ENCODE data around the gene LRPPRC.
"Not testable (repeated sequence)": the region's sequence is repeated elsewhere in the genome, so short reads cannot be mapped to it uniquely, and the experiment has no call there.

Gene LRPPRC

GRCh38 chr2:43995733-43996533 is at the start of gene LRPPRC:
Gene LRPPRC, minus strand, starts transcription at chr2:43995989. Its CDS starts 42 bp downstream, at chr2:43995947.
- peak; percentile 94 for DNase-seq (ENCODE audit: low spot score)

- no peak for DNase-seq (ENCODE audit: low spot score)
Observed at GRCh38 chr2:44045061-44045460, 49.3 kb upstream of the LRPPRC start.

DNA sequence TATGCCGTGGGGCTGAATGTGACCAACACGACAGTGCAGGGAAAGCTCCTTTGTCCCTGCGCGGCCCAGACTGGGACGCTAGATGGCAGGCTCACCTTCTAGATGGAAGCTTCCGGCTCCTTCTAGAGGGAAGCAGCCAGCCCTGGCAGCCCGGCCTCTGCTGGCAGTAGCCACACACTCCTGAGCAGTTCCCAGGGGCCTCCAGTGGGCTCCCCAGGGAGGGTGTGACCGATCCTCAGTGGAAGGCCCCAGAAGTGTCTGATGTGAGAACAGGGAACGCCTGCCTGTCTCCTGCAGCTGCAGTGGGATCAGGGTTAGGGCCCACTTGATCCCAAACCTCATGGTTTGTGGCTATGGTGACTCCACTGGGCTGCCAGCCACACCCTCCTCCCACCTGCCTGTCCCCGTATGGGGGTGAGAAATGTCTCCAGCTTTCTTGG is 48.5 kb upstream of the LRPPRC start:
- peak; percentile 73 for DNase-seq (ENCODE audit: low spot score)

DNA sequence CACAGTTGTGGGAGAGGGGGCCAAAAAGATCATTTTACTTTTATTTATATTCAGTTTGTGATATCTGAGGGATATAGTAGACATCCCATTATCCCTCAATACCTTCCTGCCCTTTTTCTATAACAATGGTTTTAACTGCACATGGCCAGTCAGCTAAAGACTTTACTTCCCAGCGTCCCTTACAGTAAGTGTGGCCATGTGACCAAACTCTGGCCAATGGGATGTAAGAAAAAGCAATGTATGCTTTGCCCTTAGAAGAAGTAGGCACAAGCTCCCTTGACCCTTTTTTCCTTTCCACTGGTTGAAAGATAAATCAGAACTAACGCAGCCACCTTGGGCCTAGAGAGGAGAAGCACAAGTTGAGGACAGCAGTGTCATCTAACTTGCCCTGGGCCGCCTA is 44.6 kb upstream of the LRPPRC start:
- no peak for DNase-seq (ENCODE audit: low spot score)

- no peak for DNase-seq (ENCODE audit: low spot score)
Observed at GRCh38 chr2:44038277-44038676, 42.5 kb upstream of the LRPPRC start.

DNA sequence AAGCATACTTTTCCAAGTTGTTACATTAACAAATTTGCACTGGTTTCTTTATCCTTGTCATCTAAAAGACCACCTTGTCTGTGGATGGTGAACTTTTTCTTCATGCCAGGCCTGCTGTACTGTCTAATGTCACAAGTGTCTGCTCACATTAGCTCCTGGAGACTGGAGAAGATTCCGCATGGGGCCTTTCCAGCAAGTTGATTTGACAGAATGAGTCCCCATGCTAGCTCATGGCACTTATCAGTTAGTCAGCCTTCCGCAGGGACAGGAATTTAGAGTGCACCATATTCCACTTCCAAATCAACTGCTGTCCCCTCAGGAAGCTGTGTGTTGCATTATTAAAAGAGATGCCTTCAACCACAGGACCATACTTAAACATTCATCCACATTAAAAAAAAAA is 41.4 kb upstream of the LRPPRC start:
- no peak for DNase-seq (ENCODE audit: low spot score)

DNA sequence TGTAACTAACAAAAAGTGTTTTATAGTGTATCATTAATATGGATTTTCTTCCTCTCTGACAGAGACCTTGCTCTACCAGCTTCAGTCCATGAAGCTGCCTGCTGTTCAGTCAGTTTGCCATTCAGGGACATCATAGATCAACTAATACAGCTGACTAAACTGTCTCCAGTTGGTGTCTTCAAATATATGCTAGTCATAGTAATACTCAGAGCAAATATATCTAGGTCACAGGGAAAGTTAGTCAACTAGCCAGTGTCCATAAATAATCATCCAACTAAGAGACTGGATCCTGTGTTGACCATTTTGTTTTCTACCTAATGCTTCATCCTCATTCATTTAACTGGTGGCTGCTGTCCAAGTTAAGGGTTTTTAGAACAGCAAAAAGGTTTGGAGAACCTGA is 38.2 kb upstream of the LRPPRC start:
- DNase-seq (ENCODE audit: low spot score) = no peak

DNA sequence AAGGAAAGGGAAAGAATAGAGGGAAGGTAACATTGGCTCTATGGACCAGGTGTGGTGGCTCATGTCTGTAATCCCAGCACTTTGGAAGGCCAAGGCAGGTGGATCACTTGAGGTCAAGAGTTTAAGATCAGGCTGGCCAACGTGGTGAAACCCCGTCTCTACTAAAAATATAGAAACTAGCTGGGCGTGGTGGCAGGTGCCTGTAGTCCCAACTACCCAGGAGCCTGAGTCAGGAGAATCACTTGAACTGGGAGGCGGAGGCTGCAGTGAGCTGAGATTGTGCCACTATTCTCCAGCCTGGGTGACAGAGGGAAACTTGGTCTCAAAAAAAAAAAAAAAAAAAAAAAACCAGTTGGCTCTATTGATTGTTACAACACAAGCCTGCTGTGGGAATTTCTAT is 31.3 kb upstream of the LRPPRC start:
- DNase-seq (ENCODE audit: low spot score) = not testable (repeated sequence)

GRCh38 chr2:44016282-44016681 is 20.5 kb upstream of the LRPPRC start:
- DNase-seq (ENCODE audit: low spot score) = peak; percentile 6

- no peak for DNase-seq (ENCODE audit: low spot score)
Observed at GRCh38 chr2:44015239-44015638, 19.4 kb upstream of the LRPPRC start.

DNA sequence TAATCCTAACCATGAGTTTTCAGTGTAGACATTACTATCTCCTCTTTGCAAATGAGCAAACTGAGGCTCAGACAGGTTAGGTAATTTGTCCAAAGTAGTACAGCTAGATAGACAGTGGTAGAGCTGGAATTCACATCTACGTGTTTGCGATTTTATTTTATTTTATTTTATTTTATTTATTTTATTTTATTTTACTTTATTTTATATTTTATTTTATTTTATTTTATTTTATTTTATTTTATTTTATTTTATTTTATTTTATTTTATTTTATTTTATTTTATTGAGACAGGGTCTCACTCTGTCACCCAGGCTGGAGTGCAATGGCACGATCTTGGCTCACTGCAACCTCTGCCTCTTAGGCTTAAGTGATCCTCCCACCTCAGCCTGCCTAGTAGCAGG is 17.4 kb upstream of the LRPPRC start:
- not testable (repeated sequence) for DNase-seq (ENCODE audit: low spot score)

- DNase-seq (ENCODE audit: low spot score) = no peak
Observed at GRCh38 chr2:44010266-44010665, 14.5 kb upstream of the LRPPRC start.

- DNase-seq (ENCODE audit: low spot score) = no peak
Observed at GRCh38 chr2:44009136-44009735, 13.4 kb upstream of the LRPPRC start.

GRCh38 chr2:44005846-44006245 is 10.1 kb upstream of the LRPPRC start:
- DNase-seq (ENCODE audit: low spot score) = no peak

GRCh38 chr2:44004735-44005602 is 9.2 kb upstream of the LRPPRC start:
- DNase-seq (ENCODE audit: low spot score) = no peak

GRCh38 chr2:44001716-44002115 is 5.9 kb upstream of the LRPPRC start:
- no peak for DNase-seq (ENCODE audit: low spot score)

GRCh38 chr2:43998263-43998662 is 2.5 kb upstream of the LRPPRC start:
- DNase-seq (ENCODE audit: low spot score) = no peak

- DNase-seq (ENCODE audit: low spot score) = no peak
Observed at GRCh38 chr2:43993437-43993836, 2.4 kb downstream of the LRPPRC start.

DNA sequence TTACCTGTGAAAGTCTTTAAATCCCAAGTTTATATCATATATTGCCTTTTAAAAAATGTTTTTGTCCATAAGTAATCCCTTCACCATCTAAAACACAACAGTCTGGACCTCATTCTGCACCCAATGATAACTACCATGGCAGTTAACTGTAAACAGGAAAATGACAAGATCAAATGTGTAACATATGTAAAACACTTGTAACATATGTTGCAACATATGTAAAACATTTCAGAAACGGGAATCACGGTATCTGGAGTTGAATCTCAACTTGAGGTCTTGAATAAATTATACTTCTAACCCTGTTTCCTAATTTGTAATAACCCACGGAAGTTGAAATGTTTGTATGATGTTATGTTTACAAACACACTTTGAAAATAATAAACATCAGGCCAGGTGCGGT is 6.2 kb downstream of the LRPPRC start:
- DNase-seq (ENCODE audit: low spot score) = no peak

DNA sequence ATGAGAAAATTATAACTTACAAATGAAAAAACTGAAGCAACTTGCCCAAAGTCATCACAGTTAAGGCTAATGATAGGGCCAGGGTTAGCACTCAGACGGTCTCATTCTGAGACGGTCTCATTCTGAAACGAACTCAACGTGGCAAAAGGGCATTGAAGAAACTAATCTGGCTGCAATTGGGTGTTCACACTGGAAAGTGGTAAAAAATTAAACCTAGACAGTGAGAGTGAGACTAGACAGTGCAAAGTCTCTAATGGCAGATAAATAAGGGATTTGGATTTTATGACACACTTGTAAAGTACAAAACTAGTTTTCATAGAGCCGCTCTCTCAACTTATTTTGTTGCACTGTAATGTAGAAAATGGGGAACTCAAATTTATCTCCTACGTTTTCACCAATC is 9.2 kb downstream of the LRPPRC start:
- DNase-seq (ENCODE audit: low spot score) = no peak

GRCh38 chr2:43985359-43985758 is 10.4 kb downstream of the LRPPRC start:
- no peak for DNase-seq (ENCODE audit: low spot score)

DNA sequence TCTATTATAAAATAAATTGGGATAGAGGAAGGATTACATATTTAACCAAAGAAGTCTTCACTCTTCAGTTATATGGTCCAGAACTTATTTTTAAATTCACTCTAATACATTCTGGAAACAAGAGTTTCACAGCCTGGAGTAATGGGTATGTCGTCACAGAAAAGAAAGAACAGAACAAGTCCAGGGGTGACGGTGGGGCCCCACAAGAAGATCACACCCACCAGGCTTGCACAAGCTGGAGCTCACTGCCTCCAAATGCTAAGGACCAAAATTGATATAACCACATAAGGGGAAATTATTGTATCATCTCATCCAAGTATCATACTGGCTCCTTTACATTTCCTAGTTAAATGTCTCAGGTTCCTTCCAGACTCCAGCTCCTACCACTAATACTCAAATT is 11.3 kb downstream of the LRPPRC start:
- DNase-seq (ENCODE audit: low spot score) = no peak

DNA sequence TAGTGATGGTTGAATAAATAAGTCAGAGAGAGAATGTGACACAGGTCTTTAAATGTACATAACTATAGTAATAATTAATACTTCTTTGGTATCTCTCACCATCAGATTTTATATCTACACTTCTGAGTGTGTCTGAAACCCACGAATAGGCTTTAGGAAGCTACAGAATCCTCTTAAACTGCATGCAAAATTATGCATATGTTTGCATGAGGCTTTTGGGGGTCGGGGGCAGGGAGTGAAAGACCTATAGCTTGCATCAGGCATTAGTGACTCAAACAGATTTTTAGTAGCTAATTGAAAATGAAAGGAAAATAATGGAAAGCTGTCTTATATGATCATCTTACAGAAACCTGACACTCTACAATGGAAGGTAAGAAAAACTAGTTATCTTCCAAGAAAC is 14.9 kb downstream of the LRPPRC start:
- no peak for DNase-seq (ENCODE audit: low spot score)

Data from CD4-positive, alpha-beta T cell treated with Interleukin-2 at 100 ng/mL for 4 hours (primary cell).